HG03439 (cell line): ENCODE results near the gene PSMD10.

ENCODE experiments used
- ATAC-seq: cut with Tn5 transposase; IDR thresholded peaks from one replicate; pipeline ENCODE4 v1.9.1; 2021; ENCODE audit warnings: mild to moderate bottlenecking, moderate library complexity; ENCODE audit not compliant: unreplicated experiment

PSMD10 gene

DNA sequence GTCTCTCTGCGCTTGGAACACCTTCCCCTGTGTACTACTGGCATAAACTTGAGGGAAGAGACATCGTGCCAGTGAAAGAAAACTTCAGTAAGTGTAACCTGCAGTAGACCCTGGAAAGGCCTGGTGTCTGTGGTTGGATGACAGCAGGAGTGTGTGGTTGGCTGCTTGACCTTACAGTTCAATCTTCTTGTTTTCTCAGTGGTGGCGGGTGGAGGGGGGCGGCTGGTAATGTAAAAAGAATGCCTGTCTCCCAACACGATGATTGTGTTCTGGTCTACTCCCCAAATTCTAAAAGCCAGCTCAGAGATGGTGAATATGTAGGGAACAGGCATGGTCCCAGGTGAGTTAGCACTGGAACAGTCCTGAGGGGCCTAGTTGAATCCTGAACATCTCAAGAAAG, 18.6 kb downstream of the PSMD10 start:
- ATAC-seq = no peak

DNA sequence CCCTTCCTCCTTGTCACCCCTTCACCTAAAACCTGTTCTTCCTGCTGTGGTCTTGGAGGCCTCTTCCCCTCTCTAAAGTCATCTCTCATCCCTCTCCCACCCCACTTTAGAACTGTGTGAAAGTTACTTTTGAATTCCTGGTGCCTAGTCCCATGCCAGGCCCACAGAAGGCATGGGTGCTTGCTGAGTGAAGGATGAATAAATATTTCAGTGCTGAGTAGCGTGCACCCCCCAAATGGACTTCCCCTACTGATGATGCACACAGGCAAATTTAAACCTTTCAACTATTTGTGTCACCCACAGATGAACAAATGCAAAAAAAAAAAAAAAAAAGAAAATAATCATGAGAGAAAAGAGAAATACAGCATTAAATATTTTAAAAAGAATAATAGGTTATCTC, 19.8 kb downstream of the PSMD10 start:
- ATAC-seq = no peak

GRCh38 chrX:108070891-108071290, 20.5 kb downstream of the PSMD10 start:
- no peak for ATAC-seq

- ATAC-seq = no peak
These were observed 23.2 kb downstream of the PSMD10 start for GRCh38 chrX:108068121-108068520.

- ATAC-seq = peak; percentile 53
These were observed 26.7 kb downstream of the PSMD10 start for GRCh38 chrX:108064613-108065012.

DNA sequence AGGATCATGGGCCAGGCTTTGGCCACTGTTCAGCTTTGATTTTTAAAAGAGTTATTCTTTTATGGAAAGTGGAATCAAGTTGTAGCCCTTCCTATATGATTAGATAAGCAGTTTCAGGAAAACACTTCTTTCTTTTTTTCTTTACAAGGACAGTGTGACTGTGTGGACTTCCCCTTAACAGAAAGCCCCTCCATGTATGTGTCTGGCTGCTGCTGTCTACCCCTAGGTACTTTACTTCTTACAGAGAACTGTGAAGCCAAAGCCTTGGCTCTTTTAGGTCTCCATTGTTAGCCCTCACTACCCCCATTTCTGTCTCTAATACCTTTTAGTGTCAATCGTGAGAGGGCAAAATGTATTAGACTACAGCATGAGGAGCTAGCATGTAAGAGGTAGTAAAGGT, 27.3 kb downstream of the PSMD10 start:
- no peak for ATAC-seq

DNA sequence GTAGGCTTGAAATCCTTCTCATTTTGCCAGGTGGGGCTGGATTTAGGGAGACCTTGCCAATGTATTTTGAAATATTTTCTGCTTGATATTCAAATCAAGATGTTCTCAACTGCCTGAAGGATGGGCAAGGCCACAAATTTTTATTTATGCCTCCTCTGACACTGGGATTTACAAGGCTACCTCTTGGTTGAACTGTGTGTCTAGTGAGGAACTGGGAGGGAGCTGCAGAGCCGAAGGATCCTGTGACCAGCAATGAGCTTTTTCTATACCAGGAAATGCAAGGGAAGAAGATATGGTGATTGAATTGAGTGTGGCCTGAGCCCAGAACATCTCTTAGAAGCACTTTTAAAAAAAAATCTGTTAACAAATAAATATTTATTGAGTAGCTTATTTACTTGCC, 31.5 kb downstream of the PSMD10 start:
- no peak for ATAC-seq

- no peak for ATAC-seq
These were observed 35.8 kb downstream of the PSMD10 start for GRCh38 chrX:108055546-108055945.

GRCh38 chrX:108053218-108053617, 38.1 kb downstream of the PSMD10 start:
- no peak for ATAC-seq

DNA sequence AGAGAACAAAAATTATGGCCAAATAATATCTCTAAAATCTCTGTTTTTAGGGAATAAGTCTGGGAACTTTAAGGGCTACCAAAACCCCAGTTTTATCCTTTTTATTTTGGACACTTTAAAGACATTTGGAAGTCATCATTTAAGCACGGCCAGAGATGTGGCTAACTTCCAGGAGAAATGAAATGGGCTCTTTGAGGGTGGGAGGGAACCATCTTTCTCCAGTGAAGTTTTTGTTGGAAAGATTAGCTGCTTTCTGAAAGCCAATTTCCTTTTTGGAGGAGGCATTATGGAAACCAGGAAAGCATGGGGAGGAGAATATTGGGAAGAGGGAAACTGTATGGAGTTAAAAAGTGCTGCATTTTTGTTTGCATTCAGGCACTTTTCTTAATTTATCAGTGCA, 41.7 kb downstream of the PSMD10 start:
- no peak for ATAC-seq

- no peak for ATAC-seq
These were observed 46.6 kb downstream of the PSMD10 start, which contains the start of gene VSIG1 for GRCh38 chrX:108044554-108045256. VSIG1 (plus strand) TSS chrX:108045065; CDS start chrX:108045131, 66 bp downstream.

DNA sequence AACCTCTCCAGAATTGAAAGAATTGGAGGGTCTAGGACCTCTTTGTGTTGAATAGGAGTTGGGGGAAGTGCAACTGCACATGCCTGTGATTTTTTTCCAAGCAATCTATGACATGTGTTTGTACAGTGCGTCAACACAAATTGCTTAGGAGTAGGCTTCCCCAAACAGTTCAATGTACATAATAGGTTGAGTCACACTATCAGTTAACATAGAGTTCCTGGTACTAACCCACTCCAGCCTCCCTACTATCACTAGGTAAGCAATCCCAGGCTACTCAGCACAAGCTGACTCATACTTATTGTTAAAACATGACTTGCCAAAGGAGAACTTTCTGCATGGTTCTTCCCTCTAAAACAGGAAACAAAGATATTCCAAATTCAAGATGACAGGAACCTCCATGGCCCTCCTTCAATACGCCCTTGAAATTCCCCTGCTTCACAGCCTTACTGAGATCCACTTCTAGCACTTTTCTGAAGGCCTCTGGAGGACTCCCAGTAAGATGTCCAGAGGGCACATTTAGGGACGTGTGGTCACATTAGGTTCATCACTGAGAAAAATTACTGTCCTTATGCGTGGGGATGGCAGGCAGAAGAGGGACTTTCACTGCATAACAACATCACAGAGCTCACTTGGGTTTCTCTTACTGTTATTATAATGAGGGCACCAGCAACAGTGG, 54.9 kb downstream of the PSMD10 start:
- ATAC-seq = no peak

DNA sequence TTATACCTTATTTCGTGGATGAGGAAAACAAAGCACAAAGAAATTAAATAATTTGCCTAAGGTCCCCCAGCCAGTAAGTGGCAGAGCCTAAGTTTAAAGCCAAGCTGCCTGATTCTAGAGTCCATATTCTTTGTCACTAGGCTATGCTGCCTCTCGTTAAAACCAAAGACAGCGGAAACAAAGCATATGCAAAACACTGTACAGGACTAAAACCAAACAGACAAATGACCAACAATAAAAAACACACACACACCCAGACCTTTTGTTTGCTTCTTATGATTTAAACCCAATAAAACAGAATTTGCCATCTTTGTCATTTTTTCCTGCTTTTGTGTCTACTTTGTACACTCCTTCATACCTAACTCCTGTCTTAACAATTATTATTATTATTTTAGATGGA, 56.6 kb downstream of the PSMD10 start:
- ATAC-seq = no peak
